NCI-H2081 treated with DMSO at 0.1 percent for 48 hours (cell line): Measurements from ENCODE around the gene KLHDC8A.

ENCODE experiments used
- DNase-seq: peaks from one replicate; lab custom pipeline; 2025; lab: John Stamatoyannopoulos, UW

Gene KLHDC8A

DNA sequence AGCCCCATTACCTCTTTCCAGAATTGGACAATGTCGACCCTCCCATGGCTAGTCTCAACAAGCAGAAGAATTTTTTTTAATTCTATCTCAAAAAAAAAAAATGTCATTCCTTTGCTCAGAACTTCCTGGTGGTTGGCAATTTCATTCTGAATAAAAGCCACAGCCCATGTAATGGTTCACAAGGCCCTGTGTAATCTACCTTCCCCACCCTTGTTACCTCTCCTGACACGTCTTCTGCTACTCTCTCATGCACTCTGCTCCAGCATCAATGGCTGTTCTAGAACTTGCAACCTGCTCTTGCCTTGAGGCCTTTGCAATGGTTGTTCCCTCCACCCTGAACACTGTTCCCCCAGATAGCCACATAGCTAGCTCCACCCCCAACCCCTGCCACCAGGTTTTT is 60.6 kb downstream of the KLHDC8A start:
- DNase-seq, result no peak

DNA sequence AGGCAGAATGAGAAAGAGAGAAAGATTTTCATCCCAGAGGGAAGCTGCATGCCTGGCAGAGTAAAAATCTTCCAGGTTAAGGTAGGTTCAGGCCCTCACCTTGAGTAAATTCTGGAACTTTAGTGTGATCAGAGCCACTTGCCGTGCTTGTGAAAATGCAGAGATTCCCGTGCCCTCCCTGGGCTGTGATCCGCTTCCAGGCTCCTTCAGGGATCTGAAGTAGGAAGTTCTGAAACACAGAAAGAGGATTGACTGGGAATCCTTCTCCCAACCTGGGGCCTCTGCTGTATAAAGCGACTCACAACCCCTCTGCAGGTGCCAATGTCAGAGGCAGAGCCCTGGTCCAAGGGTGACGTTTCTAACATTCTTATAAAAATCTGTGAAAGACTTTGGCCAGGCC is 61.8 kb downstream of the KLHDC8A start:
- DNase-seq, result no peak

- no peak for DNase-seq
These were observed 62.4 kb downstream of the KLHDC8A start for GRCh38 chr1:205294175-205294917.

DNA sequence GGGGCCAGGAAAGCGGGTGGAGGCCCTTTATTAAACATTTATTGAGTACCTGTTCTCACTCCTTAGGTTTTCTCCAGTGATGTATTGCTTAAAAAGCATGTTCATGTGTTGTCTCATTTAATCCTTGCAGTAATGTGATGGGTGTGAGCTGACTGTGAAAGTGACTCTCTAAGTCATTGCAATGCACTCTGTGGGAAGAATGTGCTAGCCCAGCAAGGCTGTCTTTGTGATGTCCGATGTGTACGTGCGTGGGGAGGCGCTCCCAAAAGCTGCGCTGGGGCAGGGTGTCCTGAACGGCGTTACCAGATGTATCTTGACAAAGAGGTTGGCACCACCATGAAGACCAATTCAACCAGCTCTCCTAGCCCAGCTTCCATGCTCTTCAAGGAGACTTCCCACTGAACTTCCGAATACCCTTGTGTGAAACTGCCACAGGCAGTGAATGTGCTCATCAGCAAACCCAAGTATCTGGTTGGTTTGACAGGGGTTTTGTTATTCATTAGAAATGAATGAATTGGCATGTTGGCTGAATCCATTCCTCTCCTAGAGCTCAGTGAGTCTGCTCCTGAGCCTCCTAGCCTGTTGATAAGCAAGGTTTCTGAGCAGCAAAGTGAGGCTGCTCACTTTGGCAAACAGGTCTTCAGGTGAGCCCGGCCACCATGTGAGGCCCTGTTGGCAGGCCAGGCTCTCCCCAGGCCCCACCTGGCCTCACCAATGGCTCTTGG is 63.2 kb downstream of the KLHDC8A start:
- DNase-seq, result no peak

DNA sequence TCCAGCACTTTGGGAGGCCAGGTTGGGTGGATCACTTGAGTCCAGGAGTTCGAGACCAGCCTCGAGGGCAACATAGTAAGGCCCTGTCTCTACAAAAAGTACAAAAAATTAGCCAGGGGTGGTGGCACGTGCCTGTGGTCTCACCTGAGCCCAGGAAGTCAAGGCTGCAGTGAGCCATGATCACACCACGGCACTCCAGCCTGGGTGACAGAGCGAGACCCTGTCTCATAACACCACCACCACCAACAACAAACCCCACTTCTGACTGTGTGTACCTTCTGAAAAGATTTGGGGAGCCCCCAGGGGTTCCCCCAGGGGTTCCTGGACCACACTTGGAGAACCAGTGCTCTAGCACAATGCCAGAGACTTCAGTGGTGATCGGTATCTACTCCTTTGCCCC is 65.1 kb downstream of the KLHDC8A start:
- no peak for DNase-seq

GRCh38 chr1:205287767-205288559 is 68.8 kb downstream of the KLHDC8A start:
- DNase-seq, result no peak

DNA sequence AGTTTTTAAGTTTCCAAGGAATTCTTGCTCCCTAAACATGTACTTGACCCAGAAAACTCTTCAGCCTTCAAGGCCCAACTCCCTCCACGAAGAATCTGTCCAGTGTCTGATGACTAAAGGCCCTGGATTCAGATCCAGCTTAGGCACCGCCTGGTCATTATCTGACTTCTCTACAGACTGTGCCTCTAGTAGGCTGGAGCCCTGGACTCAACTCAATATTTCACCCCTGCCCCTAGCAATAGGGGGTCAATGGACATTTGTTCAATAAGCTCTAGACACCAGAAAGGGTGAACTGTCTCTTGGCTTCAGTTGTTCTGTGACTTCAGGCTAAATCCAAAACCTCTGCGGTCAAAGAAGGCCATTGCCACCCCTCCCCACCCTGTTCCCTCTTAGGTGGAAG is 69.6 kb downstream of the KLHDC8A start:
- DNase-seq, result no peak

DNA sequence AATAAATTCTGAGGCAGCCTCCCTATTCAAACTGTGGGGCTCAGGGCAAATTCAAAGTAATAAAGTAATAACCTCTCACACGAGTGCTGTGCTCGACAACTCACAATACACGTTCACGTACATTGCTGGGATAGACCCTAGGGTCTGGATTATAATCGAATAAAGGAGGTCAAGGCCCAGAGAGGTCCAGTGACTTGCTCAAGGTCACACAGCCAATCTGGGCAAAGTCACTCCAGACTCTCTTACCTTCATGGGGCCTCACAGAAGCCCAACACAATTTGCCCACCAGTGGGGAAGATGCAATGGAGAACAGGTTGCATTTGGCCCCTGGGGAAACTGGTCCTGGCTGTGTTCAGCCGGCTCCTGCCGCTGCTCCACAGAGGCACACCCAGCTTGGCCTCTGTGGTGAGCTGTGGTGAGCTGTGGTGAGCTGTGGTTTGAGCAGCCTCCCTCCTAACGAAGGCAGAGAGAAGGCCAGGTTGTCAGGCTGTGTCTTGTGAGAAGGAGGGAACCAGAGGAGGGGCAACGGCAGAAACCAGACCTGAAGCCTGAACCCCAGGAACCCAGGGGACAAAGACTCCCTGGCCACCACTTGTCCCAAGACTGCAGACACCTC is 70.3 kb downstream of the KLHDC8A start:
- no peak for DNase-seq
